SH-SY5Y (cell line): ENCODE measurements around the gene GIMAP8.

Source experiments
- GATA2 ChIP-seq: IDR thresholded peaks from 2 replicates; pipeline ENCODE4 v1.6.1; 2011; ENCODE audit warnings: mild to moderate bottlenecking, low read depth, low read length
- GATA3 ChIP-seq: IDR thresholded peaks from 2 replicates; pipeline ENCODE4 v1.6.1; 2011; ENCODE audit warnings: low read depth, mild to moderate bottlenecking, low read length, moderate library complexity

GIMAP8 gene

GRCh38 chr7:150489782-150490181, 39.4 kb downstream of the GIMAP8 start:
- TF ChIP-seq GATA2 (no peak), GATA3 (no peak)

GRCh38 chr7:150502519-150502918, 52.1 kb downstream of the GIMAP8 start:
- no peak for TF ChIP-seq GATA3
- no peak for TF ChIP-seq GATA2

DNA sequence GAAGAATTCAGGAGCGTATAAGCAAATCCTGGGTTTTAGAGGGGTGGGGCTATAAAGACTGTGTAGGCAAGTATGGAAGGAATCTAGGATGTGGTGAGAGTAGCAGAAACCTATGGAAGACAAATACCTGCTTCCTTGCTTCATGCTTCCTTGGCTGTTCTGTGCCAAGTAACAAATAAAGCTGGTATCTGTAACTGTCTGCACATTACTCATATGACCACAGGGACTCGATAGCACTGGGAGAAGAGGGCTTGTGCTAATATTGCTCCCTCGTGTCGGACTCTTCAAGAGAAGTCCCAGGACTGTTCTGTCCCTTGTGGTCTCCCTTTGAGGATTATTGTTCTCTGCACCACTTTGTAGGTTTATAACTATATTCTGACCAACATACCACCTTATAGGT, 52.7 kb downstream of the GIMAP8 start:
- TF ChIP-seq GATA2 (no peak), GATA3 (no peak)

DNA sequence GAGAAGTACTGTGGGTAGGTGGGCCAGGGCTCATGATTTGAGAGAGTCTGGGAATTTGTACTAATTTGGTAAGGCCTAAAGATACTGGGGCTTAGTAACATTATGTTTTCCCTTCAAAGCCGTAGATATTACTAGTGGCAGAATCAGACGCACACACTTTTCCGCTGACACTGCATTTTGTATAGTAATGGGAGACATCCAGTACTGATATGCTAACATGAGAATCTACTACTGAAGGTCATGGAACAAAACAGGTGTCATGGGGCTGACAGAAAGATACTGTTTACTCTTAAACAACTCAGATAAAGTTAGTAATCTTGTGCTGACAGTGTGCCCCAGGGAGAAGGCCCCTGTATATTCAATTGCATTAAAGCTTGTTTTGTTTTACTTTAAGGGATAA, 53.2 kb downstream of the GIMAP8 start:
- TF ChIP-seq GATA3 (no peak), GATA2 (no peak)

GRCh38 chr7:150507947-150508602, 57.6 kb downstream of the GIMAP8 start:
- TF ChIP-seq GATA2, result no peak
- TF ChIP-seq GATA3, result no peak

DNA sequence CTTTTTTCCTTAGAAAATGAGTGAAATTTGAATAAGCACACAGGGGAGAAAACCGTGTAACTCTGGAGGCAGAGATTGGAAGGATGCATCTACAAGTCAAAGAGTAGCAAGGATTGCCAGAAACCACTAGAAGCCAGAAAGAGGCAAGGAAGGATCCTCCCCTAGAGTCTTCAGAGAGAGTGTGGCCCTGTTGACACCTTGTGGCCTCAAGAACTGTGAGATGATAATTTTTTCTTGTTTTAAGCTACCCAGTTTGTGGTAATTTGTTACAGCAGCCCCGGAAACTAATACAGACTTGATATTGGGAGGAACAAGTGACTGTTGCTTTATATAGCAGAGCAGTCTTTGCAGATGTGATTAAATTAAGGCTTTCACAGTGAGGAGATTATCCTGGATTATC, 60.6 kb downstream of the GIMAP8 start:
- TF ChIP-seq GATA2 (no peak), GATA3 (no peak)

DNA sequence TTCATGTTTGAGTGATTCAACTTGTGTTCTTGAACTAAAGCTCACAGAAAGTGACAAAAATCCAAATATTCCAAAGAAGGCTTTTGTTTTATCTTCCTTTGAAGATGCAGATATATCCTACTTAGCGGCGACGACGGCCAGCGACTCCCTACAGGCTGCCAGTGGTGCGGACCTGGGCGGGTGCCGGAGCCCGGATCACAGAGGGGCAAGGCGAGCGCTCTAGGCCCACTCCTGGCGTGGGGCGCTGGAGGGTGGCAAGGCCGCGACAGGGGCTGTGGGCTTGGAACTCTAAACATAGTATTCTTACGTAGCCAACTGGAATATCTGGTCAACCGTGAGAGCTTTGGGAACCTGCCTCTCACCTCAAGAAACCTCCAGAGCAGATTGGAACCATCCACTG, 63.3 kb downstream of the GIMAP8 start:
- no peak for TF ChIP-seq GATA2

DNA sequence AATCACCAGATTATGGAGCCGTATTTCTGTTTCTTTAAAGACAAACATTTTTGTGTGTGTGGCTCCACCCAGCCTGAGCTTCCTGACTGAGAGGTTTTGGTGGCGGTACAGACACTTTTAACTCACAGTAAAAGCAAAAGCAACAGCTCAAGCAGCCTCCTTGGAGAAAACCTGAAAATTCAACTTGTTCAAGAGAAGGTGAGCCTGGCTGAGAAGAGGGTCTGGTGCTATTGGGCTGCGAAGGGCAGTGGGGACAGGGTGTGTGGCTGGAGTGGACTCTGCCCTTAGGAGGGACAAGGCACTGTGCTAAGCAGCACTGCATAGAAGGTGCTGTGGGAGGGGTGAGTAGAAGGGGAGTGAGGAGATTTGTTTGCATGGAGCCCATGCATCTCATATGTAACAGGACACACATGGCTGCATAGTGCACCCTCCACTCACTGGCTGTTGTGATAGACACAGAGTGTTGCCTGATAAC, 64.4 kb downstream of the GIMAP8 start, which contains the start of gene GIMAP7:
Gene GIMAP7 (plus strand): TSS at position 125 of the 475 bp plus-strand sequence. CDS start 5,103 bp downstream, outside the sequence.
- TF ChIP-seq GATA3, result no peak
- no peak for TF ChIP-seq GATA2

- no peak for TF ChIP-seq GATA3
- TF ChIP-seq GATA2, result no peak
These were observed 65.1 kb downstream of the GIMAP8 start for GRCh38 chr7:150515248-150516147.

GRCh38 chr7:150516956-150517745, 66.7 kb downstream of the GIMAP8 start:
- TF ChIP-seq GATA3 (no peak), GATA2 (no peak)

GRCh38 chr7:150519310-150519709, 68.9 kb downstream of the GIMAP8 start:
- no peak for TF ChIP-seq GATA2
- TF ChIP-seq GATA3, result no peak

GRCh38 chr7:150520145-150520544, 69.7 kb downstream of the GIMAP8 start:
- TF ChIP-seq GATA2, result no peak
- no peak for TF ChIP-seq GATA3

- TF ChIP-seq GATA3 (no peak), GATA2 (no peak)
These were observed 73.6 kb downstream of the GIMAP8 start for GRCh38 chr7:150524018-150524417.
